KBM-7 (cell line): Measurements from ENCODE around the gene NXN.

Source experiments
- DNase-seq: peaks from one replicate; pipeline ENCODE4 v3.0.0-alpha.2; 2015
- in situ Hi-C: fragments of 300-500 bp; cut with MboI; formaldehyde crosslinking; loops from 2 replicates; pipeline ENCODE4 v1.14.3; 2020; ENCODE audit warnings: low sequenced_read_pairs, low pct_unique_long_range_greater_than_20kb, mixed read lengths

The NXN gene

DNA sequence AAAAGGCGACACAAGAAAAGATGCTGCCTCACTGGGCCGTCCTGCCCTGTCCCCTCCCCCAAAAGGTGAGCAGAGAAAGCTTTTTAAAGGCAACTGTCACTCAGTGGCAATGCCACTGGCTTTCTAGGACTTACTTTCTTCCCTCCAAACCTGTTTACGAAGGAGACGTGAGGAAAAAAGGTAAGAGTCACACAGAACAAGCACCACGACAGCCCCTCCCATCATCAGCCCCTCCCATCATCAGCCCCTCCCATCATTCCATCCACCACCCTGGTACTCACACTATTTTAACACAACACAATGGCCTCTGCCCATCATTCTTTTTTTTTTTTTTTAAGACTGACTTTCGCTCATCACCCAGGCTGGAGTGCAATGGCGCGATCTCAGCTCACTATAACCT, 77.1 kb downstream of the NXN start:
- in situ Hi-C loops = no loop called here
- DNase-seq = no peak

DNA sequence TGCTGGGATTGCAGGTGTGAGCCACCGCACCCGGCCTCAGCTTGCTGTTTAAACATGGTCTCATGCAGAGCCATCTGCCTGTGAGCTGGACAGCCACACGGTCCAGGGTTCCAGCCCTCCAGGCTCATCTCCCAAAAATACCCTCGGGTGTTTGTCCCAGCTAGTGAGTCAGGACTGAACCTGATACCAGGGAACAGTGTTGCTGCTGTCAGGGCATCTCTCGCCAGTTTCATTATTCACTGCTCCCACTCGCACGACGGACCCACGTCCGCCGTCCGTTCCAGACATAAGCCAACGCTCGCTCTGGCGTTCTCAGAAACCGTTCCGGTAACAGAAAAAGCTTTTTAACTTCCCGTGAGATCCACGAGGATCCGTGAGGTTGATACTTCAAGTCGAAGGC, 77.6 kb downstream of the NXN start:
- in situ Hi-C loops = no loop called here
- DNase-seq = no peak

DNA sequence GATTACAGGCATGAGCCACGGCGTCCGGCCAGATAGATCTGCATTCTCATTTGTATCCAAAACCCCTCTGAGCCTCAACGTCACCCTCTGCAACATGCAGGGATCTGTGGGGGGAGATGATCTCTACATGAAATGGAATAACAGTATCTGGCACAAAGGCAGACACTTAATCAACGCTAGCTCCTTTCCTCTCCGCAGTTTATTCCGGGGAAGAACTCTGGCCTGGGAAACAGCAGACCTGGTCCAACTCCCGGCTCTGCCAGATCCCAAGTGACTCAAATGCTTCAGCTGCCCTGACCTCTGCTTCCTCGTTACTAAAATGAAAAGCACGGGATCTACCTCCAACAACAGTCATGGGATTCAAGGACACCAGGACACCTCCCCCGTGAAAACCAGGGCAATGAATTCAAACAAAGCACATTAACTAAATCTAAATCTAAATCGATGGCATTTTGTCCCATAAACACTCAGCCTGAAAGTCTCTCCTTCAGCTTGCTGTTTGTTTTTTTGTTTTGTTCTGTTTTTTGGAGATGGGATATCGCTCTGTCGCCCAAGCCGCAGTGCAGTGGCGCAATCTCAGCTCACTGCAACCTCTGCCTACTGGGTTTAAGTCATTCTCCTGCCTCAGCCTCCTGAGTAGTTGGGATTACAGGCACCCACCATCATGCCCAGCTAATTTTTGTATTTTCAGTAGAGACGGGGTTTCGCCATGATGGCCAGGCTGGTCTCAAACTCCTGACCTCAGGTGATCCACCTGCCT, 78.2 kb downstream of the NXN start:
- in situ Hi-C loops = no loop called here
- no peak for DNase-seq

DNA sequence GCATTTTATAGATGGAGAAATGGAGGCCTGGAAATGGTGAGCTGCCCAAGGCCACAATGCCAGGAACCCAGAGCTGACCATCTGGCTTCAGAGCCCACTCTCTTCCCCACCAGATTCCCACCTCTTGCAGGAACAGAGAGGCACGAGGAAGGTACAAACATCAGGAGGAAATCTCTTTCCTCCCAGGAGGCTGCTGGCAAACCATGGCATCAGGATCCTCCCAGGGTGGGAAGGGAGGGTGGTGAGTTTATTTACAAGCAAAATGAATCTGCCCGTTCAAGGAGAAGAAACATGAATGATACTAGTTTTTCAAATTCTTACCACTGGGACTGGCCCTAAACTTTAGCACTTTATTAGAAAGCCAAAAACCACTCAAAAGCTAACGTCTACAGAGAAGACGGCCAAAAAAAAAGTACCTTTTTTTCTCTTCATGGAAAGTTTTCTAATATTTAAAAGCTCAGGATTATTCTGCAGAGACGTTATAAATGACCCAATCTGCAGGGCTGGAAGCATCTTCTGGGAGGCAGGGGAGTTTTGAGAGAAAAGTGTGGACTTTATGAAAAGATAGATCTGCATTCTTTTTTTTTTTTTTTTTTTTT, 79.1 kb downstream of the NXN start:
- no peak for DNase-seq
- in situ Hi-C loops = no loop called here

DNA sequence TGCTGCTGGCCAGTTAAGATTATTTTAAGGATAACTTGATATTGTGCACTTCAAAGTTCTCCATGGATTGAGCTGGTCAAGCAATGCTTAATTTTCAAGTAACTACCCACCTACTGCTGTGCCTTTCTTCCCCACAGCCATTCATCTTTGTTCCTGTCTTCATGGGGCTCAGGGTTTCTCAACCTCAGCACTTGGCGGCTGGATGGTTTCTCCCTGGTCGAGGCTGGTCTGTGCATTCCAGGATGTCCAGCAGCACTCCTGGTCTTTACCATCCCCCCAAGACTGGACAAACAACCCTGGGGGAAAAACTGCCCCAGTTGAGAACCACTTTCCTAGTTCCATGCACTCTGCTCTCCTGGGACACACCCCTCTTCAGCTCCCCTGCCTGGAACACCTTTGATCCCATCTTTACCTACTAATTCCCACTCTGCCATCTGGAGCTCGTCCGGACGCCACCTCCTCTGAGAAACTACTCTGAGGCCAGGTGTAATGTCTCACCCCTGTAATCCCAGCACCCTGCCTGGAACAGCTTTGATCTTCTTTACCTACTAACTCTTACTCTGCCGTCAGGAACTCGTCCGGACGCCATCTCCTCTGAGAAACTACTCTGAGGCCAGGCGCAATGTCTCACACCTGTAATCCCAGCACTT, 81.5 kb downstream of the NXN start:
- no peak for DNase-seq
- in situ Hi-C loops = no loop called here

DNA sequence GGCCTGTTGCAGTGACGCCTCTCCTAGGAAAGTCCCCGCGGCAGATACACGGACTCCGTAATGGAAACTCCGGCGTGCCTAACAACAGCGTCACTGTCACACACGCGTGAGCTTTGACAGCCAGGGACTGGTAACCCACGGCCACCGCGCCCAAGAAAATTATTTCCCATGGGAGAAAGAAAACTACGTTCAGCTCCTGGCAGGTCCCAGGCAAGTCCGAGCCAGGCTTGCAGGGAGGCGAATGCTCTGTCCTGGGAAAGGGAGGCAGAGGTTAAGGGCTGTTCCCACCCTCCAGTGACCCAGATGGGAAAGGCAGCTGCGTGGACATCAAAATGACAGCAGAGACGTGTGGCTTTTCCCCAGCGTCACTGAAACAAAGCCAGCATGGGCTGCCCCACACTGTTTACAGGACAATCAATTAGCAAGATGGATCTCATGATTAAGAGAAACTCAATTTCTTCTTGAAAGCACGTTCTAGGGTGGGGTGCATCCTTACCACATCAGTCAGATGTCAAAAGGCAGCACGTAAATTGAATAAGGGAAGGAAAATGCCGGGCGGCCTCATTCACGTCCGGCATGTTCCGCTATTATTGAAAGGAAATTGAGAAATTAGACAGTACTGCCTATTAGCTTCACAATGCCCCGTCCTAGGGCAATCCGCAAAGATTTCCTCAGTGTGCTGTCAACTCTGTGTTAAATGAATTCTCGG, 82.5 kb downstream of the NXN start:
- no peak for DNase-seq
- in situ Hi-C loops = no loop called here

DNA sequence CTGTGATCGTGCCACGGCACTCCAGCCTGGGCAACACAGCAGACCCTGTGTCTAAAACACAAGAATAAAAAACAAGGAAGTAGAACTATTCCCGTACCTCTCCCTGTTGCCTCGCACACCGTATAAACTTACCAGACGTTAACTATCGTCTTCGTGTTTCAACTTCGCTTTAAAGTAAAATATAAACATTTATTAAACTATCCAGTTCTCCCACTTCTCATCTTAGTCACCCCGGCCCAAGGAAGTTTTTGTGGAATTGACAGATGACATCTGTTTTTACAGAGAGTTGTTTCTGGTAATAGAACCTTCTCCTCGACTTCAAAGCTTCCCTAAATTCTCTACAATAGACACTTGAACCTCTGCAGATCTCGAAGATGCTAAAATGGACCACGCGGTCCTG, 83.1 kb downstream of the NXN start:
- in situ Hi-C loops = no loop called here
- DNase-seq = no peak

DNA sequence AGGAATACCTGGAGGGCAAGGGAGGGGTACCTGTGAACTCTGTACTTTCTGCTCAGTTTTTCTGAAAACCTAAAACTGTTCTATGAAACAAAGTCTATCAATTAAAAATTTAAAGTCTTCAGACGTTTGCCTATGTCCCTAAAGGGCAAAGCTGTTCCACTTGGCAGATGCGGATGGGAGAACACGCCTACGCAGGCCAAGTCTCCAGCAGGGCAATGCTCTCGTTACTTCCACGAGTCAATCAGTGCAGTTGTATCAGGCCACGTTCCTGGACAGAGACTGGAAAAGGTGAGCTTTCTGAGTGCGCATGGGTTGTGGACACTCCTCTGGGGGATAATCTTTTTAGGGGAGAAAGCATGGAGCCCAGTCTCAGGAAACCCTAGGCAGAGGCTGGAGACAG, 86.6 kb downstream of the NXN start:
- no peak for DNase-seq
- in situ Hi-C loops = no loop called here

DNA sequence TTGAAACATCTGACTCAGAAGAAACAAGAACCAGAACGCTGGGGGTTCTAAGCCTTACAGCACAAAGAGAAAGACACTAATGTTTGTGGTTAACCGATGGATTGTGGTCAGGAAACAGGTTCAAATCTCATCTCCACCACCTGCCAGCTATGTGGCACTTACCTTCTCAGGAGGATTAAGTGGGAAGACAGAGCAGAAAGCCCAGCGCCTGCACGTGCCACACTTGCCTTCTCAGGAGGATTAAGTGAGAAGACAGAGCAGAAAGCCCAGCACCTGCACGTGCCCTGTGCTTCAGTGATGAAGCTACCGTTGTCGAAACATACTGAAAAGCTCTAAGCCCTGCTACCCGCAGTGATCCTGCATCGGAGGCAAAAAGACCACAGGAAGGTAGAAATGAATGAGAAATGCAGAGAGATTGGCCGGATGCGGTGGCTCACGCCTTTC, 90.6 kb downstream of the NXN start:
- in situ Hi-C loops = no loop called here
- peak; percentile 85 for DNase-seq

DNA sequence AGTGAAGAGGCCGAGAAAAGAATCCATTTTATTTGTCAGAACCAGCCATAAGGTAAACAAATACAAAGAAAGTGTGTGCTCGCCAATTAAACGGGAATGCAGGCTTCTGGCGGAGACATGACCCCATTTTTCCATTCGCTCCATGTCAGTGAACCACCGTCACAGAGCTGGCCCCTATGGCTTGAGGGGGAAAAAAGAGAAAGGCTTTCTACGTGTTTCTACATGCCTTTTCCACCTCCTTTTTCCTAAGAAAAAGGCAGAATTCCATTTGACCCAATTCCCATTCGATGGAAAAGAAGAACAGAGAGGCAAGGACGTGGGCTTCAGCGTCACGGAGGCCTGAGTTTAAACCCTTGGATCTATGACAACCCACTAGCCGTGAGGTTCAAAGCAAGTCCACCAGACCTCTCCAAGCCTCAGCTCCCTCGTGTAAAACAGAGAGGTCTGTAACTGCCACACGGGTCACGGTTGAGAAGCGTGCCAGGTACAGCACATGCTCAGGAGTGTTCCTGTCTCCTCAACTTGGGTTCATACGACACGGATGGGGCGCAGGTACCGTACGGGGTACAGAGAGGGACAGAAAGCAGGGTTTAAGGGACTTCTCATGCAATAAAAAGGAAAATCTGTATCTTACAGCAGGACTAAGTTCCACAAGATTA, 91.9 kb downstream of the NXN start:
- no peak for DNase-seq
- in situ Hi-C loops = no loop called here

DNA sequence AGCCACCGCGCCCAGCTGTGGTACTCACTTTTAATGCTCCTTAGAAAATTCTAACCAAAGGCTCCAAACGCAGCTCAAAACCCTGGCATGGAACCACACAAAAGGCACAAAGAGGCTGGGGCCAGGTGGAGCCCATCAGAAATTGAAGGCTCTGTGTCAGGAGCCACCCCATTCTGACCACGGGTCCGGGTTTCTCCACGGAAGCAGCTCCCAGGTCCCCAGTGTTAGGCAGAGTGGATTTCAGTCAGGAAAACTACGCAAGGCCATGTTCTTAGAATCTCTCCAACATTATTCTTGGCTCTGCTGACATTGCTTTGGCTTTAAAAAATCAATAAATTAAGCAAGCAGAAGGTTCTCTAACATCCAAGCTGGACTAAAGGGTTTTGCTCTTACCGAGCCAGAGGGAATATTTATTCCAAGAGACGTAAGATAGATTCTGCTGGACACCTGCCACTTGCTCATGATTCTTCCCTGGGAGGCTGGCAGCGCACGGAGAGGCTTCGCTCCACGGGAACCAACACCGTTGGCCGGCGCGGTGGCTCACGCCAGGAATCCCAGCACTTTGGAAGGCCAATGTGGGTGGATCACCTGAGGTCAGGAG, 93.5 kb downstream of the NXN start:
- in situ Hi-C loops = no loop called here
- no peak for DNase-seq

DNA sequence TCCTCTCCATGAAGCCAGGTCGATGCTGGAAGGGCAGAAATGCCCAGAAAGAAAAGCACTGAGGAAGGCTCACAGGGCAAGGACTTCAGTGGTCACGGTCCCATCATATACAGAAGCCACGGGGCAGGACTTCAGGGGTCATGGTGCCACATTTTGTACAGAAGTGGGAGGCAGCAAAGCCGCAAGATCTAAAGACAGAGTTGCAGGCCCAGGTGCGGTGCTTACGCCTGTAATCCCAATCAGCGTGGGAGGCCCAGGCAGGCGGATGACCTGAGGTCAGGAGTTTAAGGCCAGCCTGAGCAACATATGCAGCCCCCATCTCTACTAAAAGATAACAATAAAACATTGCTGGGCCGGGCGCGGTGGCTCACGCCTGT, 96.0 kb downstream of the NXN start:
- in situ Hi-C loops = no loop called here

DNA sequence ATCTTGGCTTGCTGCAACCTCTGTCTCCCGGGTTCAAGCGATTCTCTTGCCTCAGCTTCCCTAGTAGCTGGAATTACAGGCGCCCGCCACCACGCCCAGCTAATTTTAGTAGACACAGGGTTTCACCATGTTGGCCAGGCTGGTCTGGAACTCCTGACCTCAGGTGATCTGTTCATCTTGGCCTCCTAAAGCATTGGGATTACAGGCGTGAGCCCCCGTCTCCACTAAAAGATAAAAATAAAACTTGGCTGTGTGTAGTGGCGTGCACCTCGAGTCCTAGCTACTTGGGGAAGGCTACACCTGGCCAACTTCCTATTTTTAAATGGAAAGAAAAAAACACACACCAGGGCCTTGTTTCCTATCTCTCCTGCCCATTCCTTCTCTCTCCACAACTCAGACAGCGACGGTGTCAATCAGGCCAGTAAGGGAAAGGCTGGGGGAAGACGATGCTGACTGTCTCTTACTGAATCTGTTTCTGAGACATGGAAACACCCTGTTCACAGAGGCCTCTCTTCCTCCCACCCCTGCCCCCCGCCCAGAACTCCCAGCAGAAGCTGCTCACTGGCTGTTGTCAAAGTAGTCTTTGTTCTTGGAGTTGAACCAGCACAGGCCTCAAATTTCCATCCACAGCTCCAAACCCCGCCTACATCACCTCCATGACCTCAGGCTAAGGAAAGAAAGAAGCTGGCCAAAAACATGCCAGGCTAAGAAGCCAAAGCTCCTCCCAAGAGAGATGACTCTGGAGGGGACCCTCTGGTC, 96.6 kb downstream of the NXN start:
- peak; percentile 62 for DNase-seq
- in situ Hi-C loops = no loop called here

More for the DNA sequence above, 96.0 kb downstream of the NXN start:
- no peak for DNase-seq

DNA sequence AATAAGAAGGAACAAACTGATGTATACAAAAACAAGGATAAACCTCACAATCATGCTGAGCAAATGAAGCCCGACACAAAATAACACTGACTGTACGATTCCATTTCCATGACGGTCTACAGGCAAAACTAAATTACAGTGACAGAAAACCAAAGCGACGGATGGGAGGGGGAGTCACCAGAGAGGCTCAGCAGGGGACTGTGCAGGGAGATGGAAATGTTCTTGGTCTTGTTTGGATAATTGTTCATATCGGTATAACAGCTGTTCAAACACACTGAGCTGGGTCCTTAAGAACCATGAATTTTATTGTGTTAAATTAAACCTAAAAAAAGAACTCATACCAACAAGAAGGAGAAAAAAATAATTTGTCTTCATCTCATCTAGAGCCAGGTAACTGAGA, 97.8 kb downstream of the NXN start:
- in situ Hi-C loops = no loop called here
- no peak for DNase-seq

DNA sequence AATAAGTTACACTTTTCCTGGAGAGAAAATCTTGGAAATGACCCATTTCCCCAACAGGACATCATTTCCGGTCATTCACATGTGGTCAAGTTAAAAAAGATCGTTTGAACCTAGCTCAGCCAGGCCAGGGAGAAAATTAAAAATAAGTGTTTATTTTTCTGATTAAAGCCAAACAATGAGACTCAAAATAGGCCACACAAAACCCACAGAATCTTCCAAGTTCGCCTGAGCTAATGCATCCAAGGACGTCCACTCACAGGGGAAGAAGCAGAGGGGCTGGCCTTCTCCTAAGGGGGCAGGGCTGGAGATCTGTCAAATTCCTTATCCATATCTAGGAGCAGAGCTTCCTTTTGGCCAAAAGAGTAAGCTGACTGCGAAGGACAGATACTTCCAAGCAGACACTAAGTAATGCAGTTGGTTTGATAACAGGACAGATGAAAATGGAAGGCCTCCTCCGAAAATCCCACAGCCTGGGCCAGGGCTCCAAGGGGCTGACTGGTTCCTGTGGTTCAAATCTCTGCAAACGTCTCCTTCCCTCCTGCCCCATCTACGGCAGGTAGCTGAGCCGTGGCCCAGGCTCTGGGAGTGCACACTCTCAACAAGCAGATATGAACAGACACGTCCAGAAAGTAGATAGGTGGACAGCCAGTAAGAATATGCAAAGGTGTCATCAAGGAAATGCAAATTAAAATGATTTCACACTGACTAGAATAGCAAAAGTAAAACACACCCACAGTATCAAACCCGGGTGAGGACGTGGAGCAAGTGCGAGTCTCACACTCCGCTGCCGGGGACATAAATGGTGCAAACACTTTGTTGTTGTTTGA, 98.9 kb downstream of the NXN start:
- in situ Hi-C loops = no loop called here
- DNase-seq = no peak

DNA sequence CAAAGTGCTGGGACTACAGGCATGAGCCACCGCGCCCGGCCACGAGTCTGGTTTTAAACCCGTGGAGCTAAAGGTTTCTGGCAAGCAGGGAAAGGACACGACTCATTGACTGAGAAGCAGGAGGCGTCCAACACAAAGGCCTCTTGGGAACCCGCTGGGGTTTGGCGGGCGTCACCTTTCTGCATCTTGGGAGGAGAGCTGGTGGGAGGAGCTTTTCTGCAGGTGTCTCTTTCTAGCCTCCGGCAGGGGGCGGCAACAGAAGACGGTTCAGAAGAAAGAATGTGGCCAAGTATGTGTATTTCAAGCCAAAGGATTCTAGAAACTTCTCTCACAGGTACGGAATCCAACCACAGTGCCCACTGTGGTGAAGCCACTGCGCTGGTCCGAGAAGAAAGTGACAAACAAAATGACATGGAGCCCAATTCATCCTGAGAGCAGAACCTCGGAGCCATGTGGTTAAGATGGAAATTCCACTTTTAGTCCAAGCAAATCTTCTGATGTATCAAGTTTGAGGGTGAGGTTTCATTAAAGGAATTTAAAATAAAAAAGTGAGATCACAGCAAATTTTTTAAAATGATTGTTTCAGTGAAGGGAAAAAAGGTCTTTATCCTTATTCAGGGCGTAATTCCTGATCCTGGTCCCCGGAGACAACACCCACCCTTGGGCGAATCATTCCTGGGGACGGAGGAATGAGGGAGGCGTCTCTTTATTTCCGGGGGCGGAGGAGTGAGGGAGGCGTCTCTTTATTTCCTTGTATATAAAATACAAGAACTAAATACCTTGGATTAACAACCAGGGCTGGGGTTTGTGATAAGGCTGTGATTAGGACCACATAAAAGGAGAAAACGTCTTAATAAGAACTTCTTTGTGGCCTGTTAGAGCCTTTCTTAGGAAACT, 99.8 kb downstream of the NXN start:
- no peak for DNase-seq
- in situ Hi-C loops = no loop called here

DNA sequence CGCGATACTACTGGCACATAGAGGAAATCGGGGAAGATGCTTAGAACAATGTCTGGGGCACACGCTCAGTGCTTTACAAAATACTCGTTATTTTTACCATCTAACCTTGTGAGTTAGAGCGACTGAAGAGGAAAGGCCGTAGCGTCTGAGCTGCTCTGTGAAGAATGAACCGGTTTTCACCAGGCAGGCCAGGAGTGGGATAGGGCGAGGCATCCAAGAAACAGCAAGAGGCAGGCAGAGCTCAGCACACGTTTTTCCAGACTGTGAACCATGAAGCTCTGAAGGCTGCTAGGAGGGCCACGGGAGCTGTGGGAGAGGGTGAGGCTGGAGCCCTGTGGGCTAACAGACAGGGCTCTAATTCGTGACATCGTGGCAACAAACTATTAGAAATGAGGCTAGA, 101.9 kb downstream of the NXN start:
- DNase-seq = no peak
- in situ Hi-C loops = no loop called here
